Endodermal cell (in vitro differentiated cells): Measurements from ENCODE around the gene RBM20. TPM values are rescaled to one million over a fixed set of nuclear protein-coding genes. Genes with fewer than 3 reads are reported as not detected.

ENCODE experiments used
- DNase-seq: peaks from one replicate; pipeline ENCODE4 v3.0.0-alpha.2; 2017
- H3K27ac ChIP-seq: 2 replicates; pipeline ENCODE4 v1.5.1; 2013; ENCODE audit warnings: mild to moderate bottlenecking, low read depth, low read length, moderate library complexity
- H3K27me3 ChIP-seq: 2 replicates; pipeline ENCODE4 v1.6.1; 2013; ENCODE audit warnings: mild to moderate bottlenecking, low read length, moderate library complexity; ENCODE audit not compliant: insufficient read depth, control insufficient read depth, poor library complexity, severe bottlenecking
- H3K36me3 ChIP-seq: 2 replicates; pipeline ENCODE4 v1.7.0; 2013; ENCODE audit warnings: mild to moderate bottlenecking, low read length, moderate library complexity; ENCODE audit not compliant: control insufficient read depth, insufficient read depth
- H3K4me1 ChIP-seq: one replicate; pipeline ENCODE4 v1.7.0; 2013; ENCODE audit warnings: low read length; ENCODE audit not compliant: control insufficient read depth, insufficient read depth
- H3K4me3 ChIP-seq: 2 replicates; pipeline ENCODE4 v1.5.1; 2013; ENCODE audit warnings: mild to moderate bottlenecking, low read length, moderate library complexity
- H3K9ac ChIP-seq: 2 replicates; pipeline ENCODE4 v1.6.1; 2013; ENCODE audit warnings: mild to moderate bottlenecking, low read length, moderate library complexity; ENCODE audit not compliant: poor library complexity, severe bottlenecking; ENCODE audit errors: extremely low read depth
- H3K9me3 ChIP-seq: 2 replicates; pipeline ENCODE4 v1.6.1; 2013; ENCODE audit warnings: mild to moderate bottlenecking, low read length, moderate library complexity; ENCODE audit not compliant: control insufficient read depth
- H3K27ac Mint-ChIP-seq: 2 replicates; pipeline ENCODE4 v1.8.0; 2020; ENCODE audit warnings: mixed read lengths
- H3K27me3 Mint-ChIP-seq: 2 replicates; pipeline ENCODE4 v1.8.0; 2021; ENCODE audit warnings: mild to moderate bottlenecking, mixed read lengths; ENCODE audit not compliant: insufficient read depth
- H3K36me3 Mint-ChIP-seq: 2 replicates; pipeline ENCODE4 v1.8.0; 2020; ENCODE audit warnings: low read depth, mixed read lengths
- H3K4me1 Mint-ChIP-seq: 2 replicates; pipeline ENCODE4 v1.8.0; 2020; ENCODE audit warnings: mixed read lengths
- H3K4me3 Mint-ChIP-seq: 2 replicates; pipeline ENCODE4 v1.8.0; 2020; ENCODE audit warnings: mild to moderate bottlenecking, moderate library complexity, mixed read lengths
- H3K9me3 Mint-ChIP-seq: 2 replicates; pipeline ENCODE4 v1.8.0; 2020; ENCODE audit warnings: mild to moderate bottlenecking, mixed read lengths
- WGBS, 2 experiments: methylation state at CpG; one replicate each; pipeline versions ENCODE4 v1.1.5 to v1.1.7; 2013; ENCODE audit warnings: missing lambda C conversion rate in 2 of 2, mixed read lengths in 1 of 2; ENCODE audit not compliant: insufficient coverage in 1 of 2, insufficient read length in 1 of 2; 5-methylcytosine and 5-hydroxymethylcytosine counted together
- total RNA-seq, 2 donors: library from RNA; stranded (reverse); fragmentation: NEBNext Ultra II Directional in 1 of 2; extraction: Animal tissue kit (Norgen Biotek cat#: 25700) in 1 of 2; gene quantifications; 2 replicates in 1 of 2; 3 replicates in 1 of 2; pipeline ENCODE4 v1.2.1, GENCODE V29; 2021
- TF ChIP-seq, protein P1 (sequence below): fragments of 200-600 bp; sonication (generic); conservative IDR thresholded peaks from 2 replicates; pipeline ENCODE4 v1.5.0; 2021; ENCODE audit warnings: antibody characterized with exemption, mild to moderate bottlenecking

Gene RBM20
- total RNA-seq, 2 donors from 2014 or later, result 6.2 to 7.0 TPM

DNA sequence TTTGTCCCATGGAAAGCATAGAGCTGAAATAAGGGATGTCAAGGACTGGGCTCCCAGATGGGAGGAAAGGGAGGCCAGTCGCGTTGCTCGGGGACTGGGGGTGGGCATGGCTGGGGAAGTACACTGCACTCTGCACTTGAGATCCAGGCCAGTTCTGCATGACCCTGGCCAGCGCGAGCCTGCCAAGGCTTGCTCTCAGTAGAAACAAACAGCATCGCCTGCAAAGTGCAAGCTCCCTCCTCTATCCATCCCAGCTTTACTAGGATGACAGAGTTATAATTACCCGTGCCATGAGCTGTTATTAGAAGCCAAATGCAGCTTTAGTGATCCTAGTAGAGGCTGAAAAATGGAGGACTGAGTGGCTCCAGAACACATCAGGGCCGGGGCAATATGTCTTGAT lies 183.7 kb downstream of the RBM20 start:
- H3K4me1 Mint-ChIP-seq, result peaks cover 9% of the 10 kb centered on the region
- TF ChIP-seq, protein P1, sequence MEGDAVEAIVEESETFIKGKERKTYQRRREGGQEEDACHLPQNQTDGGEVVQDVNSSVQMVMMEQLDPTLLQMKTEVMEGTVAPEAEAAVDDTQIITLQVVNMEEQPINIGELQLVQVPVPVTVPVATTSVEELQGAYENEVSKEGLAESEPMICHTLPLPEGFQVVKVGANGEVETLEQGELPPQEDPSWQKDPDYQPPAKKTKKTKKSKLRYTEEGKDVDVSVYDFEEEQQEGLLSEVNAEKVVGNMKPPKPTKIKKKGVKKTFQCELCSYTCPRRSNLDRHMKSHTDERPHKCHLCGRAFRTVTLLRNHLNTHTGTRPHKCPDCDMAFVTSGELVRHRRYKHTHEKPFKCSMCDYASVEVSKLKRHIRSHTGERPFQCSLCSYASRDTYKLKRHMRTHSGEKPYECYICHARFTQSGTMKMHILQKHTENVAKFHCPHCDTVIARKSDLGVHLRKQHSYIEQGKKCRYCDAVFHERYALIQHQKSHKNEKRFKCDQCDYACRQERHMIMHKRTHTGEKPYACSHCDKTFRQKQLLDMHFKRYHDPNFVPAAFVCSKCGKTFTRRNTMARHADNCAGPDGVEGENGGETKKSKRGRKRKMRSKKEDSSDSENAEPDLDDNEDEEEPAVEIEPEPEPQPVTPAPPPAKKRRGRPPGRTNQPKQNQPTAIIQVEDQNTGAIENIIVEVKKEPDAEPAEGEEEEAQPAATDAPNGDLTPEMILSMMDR, result no peak

DNA sequence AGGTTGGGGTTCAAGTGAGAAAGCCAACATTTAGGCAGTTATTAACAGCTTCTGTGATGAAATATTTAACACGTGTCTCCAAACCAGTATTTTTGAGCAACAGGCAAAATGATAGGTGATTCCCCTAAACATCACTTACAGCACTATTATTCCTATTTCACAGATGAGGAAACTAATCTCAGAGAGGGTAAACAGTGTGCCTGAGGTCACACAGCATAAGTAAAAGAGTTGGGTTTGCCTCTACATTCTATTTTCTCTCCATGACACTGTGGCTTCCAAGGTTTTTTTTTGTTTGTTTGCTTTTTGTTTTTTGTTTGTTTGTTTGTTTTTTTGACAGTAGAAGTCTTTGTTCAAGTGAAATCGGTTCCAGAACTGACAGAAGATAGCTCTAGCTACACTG lies 184.4 kb downstream of the RBM20 start:
- H3K4me1 ChIP-seq, result peaks cover 7% of the 10 kb centered on the region
- 59 to 70% methylated on average over 2 of the region's 2 CpGs for WGBS, 2 experiments
- Mint-ChIP-seq H3K36me3 (no peaks in the 10 kb centered on the region), H3K4me1 (peaks cover 9% of the 10 kb centered on the region), H3K9me3 (no peaks in the 10 kb centered on the region), H3K27ac (no peak overlapping the region), H3K4me3 (no peak overlapping the region), H3K27me3 (no peaks in the 10 kb centered on the region)
- no peak for DNase-seq
- H3K27me3 ChIP-seq, result no peaks in the 10 kb centered on the region
- no peaks in the 10 kb centered on the region for H3K36me3 ChIP-seq
- H3K4me3 ChIP-seq, result no peak overlapping the region
- TF ChIP-seq, protein P1, result no peak
- no peaks in the 10 kb centered on the region for H3K9me3 ChIP-seq
- no peak overlapping the region for H3K27ac ChIP-seq
- no peak overlapping the region for H3K9ac ChIP-seq

More for the DNA sequence above, 183.7 kb downstream of the RBM20 start:
- H3K36me3 ChIP-seq, result no peaks in the 10 kb centered on the region
- 88 to 92% methylated on average over 5 to 8 of the region's 8 CpGs for WGBS, 2 experiments
- DNase-seq, result no peak
- H3K27ac Mint-ChIP-seq, result no peak overlapping the region
- no peak overlapping the region for H3K27ac ChIP-seq
- H3K27me3 ChIP-seq, result no peaks in the 10 kb centered on the region
- H3K9me3 Mint-ChIP-seq, result no peaks in the 10 kb centered on the region
- no peak overlapping the region for H3K9ac ChIP-seq
- H3K36me3 Mint-ChIP-seq, result no peaks in the 10 kb centered on the region
- H3K4me3 ChIP-seq, result no peak overlapping the region
- H3K4me3 Mint-ChIP-seq, result no peak overlapping the region
- H3K27me3 Mint-ChIP-seq, result no peaks in the 10 kb centered on the region
- no peaks in the 10 kb centered on the region for H3K9me3 ChIP-seq
- H3K4me1 ChIP-seq, result peaks cover 3% of the 10 kb centered on the region

DNA sequence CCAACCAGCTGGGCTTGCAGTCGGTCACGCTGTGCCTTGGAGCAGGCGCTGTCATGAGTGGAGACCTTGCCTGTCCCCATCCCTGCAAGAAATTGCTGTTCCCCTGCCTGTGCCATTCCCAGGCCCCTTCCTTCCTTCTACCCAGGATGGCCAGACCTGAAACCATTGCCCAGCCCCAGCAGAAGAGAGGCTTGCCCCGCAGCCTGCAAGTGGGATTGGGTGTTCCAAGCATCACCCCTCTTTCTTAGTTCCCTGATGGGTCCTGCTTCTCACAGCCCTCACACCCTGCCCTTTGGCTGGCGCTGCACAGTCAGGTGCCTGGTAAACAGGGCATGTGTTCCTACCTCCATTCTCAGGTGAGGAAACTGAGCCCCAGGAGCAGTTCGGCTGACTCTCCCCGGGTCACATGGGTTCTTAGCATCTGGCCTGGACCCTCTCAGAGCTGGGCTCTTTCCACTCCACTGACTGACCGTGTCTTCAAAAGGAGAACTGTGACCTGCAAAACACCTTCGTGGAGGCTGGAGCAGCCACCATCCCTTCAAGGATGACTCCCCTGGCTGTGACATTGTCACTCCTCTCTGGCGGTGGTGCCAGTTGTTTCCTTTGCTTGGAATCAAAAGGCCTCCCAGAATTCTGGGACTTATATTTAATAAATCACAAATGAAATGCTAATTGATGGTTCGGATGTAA lies 185.7 kb downstream of the RBM20 start:
- H3K36me3 ChIP-seq, result no peaks in the 10 kb centered on the region
- peaks cover 22% of the 10 kb centered on the region for H3K4me1 Mint-ChIP-seq
- no peak overlapping the region for H3K4me3 ChIP-seq
- H3K9me3 ChIP-seq, result no peaks in the 10 kb centered on the region
- H3K27me3 Mint-ChIP-seq, result no peaks in the 10 kb centered on the region
- WGBS, 2 experiments, result 86 to 89% methylated on average over 9 to 11 of the region's 11 CpGs
- TF ChIP-seq, protein P1, result no peak
- no peak overlapping the region for H3K9ac ChIP-seq
- no peak overlapping the region for H3K27ac Mint-ChIP-seq
- peaks cover 18% of the 10 kb centered on the region for H3K4me1 ChIP-seq
- no peak overlapping the region for H3K4me3 Mint-ChIP-seq
- DNase-seq, result no peak
- no peaks in the 10 kb centered on the region for H3K36me3 Mint-ChIP-seq
- H3K27me3 ChIP-seq, result no peaks in the 10 kb centered on the region
- no peaks in the 10 kb centered on the region for H3K9me3 Mint-ChIP-seq
- no peak overlapping the region for H3K27ac ChIP-seq
